ENCODE results near the gene SLC24A2.

The SLC24A2 gene

DNA sequence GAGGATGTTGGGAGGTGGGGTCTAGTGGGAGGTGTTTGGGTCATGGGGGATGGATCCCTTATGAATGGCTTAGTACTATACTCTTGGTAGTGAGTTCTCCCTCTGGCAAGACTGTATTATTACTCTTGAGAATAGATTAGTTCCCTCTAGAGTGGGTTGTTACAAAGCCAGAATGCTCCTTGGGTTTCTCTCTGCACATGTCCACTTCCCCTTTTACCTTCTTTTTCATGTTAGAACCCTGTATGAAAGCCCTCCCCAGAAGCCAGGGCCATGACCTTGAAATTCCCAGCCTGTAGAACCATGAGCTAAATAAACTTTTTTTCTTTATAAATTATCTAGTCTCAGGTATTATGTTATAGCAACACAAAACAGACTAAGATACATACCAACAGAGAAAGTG lies 31.1 kb downstream of the SLC24A2 start:
- no peak for DNase-seq (ENCODE audit: low spot score)

DNA sequence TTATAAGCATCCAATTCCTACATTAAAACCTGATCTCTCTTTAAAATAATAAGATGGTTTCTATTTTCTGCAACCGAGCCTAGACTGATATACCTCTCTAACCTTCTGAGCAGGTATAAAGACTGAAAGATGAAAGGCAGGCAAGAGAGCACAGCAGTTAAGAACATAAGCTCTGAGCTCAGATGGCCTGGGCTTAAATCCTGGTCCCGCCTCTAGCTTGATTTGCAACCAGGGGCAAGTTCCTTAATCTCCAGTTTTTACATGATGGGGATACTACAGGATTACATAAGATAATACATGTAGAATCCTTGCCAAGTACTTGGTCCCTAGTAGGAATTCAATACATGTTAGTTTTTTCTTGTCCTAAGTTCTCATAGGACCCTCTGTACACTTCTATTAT lies 33.9 kb downstream of the SLC24A2 start:
- DNase-seq (ENCODE audit: low spot score): no peak

DNA sequence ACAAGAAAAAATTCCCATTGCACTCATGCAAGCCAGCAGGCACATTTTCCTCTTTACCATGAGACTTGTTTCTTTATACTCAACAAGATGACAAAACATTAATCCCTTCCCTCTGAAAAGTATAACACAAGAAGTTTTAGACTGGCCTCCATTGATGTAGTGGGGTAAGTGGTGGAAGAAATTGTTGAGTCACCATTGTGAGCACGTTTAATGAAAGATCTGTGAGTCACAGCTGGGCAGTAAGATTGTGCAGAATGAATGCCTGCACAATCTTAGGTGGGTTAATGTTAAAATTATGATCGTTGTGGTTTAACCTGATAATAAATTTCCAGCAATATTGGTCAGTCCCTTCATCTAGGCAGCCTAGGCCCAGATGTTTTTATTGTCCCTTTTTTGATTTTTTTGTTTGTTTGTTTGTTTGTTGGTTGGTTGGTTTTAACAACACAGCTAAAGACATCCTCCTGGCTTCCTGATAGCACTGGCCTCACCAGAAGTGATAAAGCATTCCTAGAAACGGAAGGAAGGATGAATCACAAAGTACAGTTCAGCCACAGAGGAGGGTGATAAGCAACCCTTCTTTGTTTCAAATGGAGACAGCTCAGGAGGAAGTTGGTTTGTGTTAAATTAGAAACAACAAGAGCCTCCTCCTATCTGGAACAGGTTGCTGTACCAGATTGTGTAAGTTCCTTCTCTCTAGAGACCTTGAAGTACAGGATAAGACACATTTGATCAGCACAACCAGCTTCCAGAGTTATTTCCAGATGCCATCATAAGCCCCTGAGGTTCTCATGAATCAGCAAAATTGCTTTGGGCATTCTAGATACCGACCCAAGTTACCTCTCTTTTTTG lies 40.3 kb downstream of the SLC24A2 start:
- no peak for DNase-seq (ENCODE audit: low spot score)

DNA sequence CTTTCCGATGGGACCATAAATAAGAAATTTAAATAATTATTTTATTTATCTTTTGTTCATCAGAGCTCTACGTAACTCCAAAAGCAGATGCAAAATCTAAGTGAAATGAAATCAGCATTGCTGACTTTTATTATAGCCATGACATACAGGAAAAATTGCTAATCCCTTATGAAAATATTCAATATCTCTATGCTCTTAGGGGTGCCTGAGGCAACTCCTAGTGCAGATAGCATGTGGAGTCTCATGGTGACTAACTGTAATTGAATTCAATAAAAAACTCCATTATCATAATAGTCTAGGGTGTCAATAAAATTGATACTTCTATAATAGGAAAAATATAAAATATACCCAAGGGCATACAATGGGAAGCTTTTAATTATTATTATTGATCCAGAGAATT lies 42.6 kb downstream of the SLC24A2 start:
- DNase-seq (ENCODE audit: low spot score): no peak

DNA sequence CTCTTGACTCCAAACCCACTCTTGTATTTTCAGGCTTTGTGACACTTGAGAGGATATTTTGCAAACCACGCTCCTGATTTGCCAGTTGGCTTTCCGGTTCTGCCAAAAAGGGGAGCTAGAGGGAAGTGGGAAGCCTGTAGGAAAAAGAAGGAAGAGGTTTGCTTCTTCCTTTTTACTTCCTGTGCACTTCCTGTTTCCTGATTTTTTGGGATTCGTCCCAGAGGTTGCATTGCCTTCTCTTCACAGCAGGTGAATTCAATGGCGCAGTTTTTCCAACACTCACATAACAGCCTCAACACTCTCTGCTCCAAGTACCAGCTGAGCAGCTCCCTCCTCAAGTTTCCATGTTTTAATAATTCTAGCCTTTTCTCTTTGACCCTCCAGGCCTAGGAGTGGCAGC lies 47.7 kb downstream of the SLC24A2 start:
- DNase-seq (ENCODE audit: low spot score): no peak

Measured in hematopoietic multipotent progenitor cell treated with erythropoietin and hydrocortisone succinate and interleukin-3 and kit ligand, for 15 days (in vitro differentiated cells).